AG09319 (cell line): ENCODE measurements around the gene PRX.
"Not testable (repeated sequence)": the region's sequence is repeated elsewhere in the genome, so short reads cannot be mapped to it uniquely, and the experiment has no call there.

ENCODE experiments used
- DNase-seq: peaks from one replicate; pipeline ENCODE4 v3.0.0-alpha.2; 2010; ENCODE audit warnings: low read depth; ENCODE audit errors: extremely low read depth
- TF ChIP-seq, protein P1 (sequence below): IDR thresholded peaks from 2 replicates; pipeline ENCODE4 v1.5.1; 2011; ENCODE audit warnings: low read depth, mild to moderate bottlenecking, inconsistent platforms, low read length, moderate library complexity

The PRX gene

DNA sequence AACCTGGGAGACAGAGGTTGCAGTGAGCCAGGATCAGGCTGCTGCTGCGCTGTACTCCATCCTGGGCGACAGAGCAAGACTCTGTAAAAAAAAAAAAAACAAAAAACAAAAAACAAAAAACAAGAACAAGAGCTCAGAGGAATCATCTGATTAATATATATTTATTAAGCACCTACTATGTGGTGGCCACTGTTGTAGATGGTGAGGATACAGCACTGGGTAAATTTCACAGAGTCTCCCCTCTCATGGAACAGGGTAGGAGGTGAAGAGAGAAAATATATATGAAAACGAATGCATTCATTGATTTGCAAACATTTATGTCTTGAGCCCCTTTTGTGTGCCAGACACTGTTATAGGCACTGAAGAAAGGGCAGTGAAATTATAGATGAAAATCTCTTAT lies 18.5 kb upstream of the PRX start:
- DNase-seq: no peak
- TF ChIP-seq, protein P1, sequence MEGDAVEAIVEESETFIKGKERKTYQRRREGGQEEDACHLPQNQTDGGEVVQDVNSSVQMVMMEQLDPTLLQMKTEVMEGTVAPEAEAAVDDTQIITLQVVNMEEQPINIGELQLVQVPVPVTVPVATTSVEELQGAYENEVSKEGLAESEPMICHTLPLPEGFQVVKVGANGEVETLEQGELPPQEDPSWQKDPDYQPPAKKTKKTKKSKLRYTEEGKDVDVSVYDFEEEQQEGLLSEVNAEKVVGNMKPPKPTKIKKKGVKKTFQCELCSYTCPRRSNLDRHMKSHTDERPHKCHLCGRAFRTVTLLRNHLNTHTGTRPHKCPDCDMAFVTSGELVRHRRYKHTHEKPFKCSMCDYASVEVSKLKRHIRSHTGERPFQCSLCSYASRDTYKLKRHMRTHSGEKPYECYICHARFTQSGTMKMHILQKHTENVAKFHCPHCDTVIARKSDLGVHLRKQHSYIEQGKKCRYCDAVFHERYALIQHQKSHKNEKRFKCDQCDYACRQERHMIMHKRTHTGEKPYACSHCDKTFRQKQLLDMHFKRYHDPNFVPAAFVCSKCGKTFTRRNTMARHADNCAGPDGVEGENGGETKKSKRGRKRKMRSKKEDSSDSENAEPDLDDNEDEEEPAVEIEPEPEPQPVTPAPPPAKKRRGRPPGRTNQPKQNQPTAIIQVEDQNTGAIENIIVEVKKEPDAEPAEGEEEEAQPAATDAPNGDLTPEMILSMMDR: no peak

DNA sequence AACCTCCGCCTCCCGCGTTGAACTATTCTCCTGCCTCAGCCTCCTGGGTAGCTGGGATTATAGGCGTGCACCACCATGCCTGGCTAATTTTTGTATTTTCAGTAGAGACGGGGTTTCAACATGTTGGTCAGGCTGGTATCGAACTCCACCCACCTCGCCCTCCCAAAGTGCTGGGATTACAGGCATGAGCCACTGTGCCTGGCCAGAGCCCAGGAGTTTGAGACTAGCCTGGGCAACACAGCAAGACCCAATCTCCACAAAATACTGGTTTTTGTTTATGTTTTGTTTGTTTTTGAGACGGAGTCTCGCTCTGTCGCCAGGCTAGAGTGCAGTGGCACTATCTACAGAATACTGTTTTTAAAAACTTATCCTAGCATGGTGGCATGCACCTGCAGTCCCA lies 17.1 kb upstream of the PRX start:
- DNase-seq: not testable (repeated sequence)

DNA sequence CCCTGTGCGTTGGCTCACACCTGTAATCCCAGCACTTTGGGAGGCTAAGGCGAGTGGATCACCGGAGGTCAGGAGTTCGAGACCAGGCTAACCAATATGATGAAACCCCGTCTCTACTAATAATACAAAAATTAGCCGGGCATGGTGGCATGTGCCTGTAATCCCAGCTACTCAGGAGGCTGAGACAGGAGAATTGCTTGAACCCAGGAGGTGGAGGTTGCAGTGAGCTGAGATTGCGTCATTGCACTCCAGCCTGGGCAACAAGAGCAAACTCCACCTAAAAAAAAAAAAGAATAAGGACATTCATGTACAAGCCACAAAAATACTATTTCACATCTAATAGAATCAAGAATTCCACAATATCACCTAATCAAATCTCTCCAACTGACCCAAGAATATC lies 15.0 kb upstream of the PRX start:
- DNase-seq: not testable (repeated sequence)

DNA sequence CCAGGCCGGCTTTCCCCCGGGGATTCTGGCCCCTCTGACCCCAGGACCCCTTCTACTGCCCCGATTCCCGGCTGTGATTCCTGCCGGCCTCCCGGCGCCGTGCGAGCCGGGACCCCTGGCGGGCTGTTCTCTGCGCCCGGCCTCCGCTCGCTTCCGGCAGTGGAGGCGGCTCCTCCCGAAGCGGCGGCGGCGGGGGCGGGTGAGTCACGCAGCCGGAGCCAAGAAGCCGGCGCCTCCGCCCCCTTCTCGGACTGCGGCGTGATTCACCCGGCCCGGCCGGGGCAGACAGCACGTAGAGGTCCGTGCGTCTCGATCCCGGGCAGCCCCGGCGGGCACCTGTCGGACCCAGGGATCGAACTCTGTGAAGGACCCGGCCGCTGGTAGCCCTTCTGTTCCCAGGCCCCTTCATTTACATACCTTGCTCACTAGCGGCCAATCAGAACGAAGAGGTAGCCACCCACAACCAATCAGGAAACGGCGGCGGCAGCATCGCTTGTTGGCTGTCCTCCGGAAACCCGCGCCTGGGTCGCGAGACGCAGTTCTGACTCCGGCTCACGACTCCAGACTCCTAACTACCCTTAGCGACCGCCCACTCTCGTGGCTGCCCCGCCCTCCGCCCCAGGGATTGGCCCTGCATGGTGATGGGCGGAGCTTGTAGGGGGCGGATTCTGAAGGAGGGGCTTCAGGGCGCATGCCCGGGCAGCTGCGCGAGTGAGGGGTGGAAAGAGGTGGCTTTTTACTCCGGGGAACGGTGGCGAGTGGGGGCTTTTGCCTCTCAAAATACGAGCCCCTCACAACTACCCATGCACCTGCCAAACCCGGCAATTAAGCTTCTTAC lies 12.5 kb upstream of the PRX start, which contains the start of gene SERTAD1:
TSS of gene SERTAD1 (minus strand) at position 543 of the 838 bp plus-strand sequence. CDS start 2,446 bp downstream, outside the sequence.
- DNase-seq: peak; percentile 98
- TF ChIP-seq, protein P1: peak; percentile 62

DNA sequence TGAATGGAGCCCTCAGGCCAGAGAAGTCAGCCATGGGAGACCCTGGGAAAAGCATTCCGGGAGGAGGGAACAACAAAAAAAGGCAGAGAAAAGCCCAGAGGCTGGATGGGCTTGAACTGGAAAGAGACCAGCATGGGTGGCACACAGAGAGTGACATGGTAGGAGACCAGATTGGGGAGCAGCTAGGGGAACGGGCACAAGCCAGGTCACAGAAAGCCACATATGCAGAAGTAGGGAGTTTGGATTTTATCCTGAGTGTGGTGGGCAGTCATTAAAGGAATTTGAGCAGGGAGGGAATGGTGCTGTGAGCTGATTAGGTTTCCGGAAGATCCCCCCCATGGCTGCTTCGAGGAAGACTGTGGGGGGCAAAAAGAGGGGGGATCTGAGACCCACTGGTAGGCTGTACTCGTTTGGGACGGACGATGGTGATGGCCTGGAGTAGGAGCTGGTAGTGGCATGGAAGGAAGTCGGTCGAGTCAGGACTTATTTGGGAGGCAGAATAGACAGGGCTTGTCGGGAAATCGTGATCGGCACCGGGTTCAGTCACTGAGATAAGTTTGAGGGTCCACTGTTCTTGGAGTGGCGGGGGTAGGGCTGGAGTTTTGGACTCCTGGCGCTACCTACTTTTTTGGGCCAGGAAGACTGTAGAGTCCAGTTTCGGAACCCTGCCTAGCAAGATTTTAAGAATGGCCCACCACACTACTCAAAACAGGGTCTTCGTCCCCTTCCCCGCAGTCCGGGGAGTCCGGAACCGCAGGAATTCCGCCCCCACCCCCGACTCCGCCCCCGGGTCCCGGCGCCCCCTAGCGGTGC lies 11.7 kb upstream of the PRX start:
- DNase-seq: no peak
- TF ChIP-seq, protein P1: no peak

DNA sequence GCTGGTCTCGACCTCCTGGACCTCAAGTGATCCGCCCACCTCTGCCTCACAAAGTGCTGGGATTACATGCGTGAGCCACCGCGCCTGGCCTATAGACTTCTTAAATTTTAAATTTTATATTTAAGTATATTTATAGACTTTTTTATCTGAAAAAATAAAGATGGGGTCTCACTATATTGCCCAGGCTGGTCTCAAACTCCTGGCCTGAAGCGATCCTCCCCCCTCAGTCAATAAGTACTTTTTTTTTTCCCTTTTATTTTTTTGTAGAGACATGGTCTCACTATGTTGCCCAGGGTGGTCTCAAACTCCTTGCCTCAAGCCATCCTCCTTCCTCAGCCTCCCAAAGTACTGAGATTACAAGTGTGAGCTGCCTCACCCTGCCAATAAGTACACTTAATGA lies 10.8 kb upstream of the PRX start:
- no peak for DNase-seq
- TF ChIP-seq, protein P1: no peak

DNA sequence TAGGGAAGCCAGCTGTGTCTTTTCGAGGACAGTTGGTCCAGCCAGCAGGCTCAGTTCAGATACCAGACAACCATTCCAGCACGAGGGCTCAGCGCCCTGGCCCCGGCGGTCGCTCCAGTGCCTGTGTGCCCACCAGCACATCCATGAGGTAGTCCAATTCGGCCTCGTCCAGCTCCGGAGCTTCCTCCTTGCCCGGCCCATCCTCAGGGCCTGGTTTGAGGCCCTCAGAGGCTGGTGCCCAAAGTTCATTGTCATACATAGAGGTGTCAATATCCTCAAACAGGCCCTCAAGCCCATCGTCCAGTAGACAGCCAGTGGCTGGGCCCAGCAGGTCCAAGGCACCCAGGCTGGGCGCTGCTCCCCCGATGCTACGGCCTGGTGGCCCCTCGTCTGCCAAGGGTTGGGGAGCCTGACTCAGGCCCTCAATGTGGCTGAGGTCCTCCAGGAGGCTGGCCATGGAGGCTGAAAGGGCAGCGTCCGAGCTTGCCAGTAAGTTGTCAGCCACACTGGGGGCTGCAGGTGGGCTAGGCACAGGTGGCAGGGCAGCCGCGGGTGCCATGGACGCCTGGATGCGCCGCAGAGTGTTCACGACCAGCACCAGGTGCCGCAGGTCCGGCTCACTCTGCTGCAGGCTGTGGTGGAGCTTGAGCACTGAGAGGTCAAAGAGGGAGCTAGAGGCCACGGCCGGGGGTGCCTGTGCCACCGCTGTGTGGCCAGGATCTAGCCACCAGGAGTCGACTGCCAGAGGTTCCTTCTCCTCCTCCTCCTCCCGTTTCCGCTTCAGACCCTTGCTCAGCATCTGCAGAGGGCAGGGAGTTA lies 9.8 kb upstream of the PRX start:
- TF ChIP-seq, protein P1: no peak
- no peak for DNase-seq
